HEK293 (cell line): Measurements from ENCODE around the gene TTC39C.

Source experiments
- AEBP2 ChIP-seq: fragments of 450-650 bp; formaldehyde crosslinking; IDR thresholded peaks from 2 replicates; pipeline ENCODE4 v1.5.1; 2016; ENCODE audit warnings: missing biosample characterization, missing genetic modification characterization, borderline replicate concordance
- BCL11A ChIP-seq: fragments of 450-650 bp; formaldehyde crosslinking; IDR thresholded peaks from 2 replicates; pipeline ENCODE4 v1.5.1; 2016; ENCODE audit warnings: low read depth, missing biosample characterization, missing genetic modification characterization
- BCL11B ChIP-seq: fragments of 450-650 bp; formaldehyde crosslinking; IDR thresholded peaks from 2 replicates; pipeline ENCODE4 v1.5.1; 2016; ENCODE audit warnings: low read depth, missing biosample characterization, missing genetic modification characterization
- HIC1 ChIP-seq: fragments of 450-650 bp; formaldehyde crosslinking; IDR thresholded peaks from 2 replicates; pipeline ENCODE4 v1.5.1; 2016; ENCODE audit warnings: missing biosample characterization, missing genetic modification characterization
- KLF17 ChIP-seq: fragments of 450-650 bp; formaldehyde crosslinking; IDR thresholded peaks from 2 replicates; pipeline ENCODE4 v1.5.1; 2016; ENCODE audit warnings: missing biosample characterization, missing genetic modification characterization
- PRDM2 ChIP-seq: fragments of 450-650 bp; formaldehyde crosslinking; IDR thresholded peaks from 2 replicates; pipeline ENCODE4 v1.5.1; 2016; ENCODE audit warnings: missing biosample characterization, missing genetic modification characterization, borderline replicate concordance
- SP7 ChIP-seq: fragments of 450-650 bp; formaldehyde crosslinking; IDR thresholded peaks from 2 replicates; pipeline ENCODE4 v1.5.1; 2016; ENCODE audit warnings: missing biosample characterization, missing genetic modification characterization
- ZBTB26 ChIP-seq: fragments of 450-650 bp; formaldehyde crosslinking; optimal IDR thresholded peaks from 2 replicates; pipeline ENCODE3; 2016; ENCODE audit warnings: missing biosample characterization, mild to moderate bottlenecking, missing genetic modification characterization
- ZBTB6 ChIP-seq: fragments of 450-650 bp; formaldehyde crosslinking; IDR thresholded peaks from 2 replicates; pipeline ENCODE4 v1.5.1; 2017; ENCODE audit warnings: missing biosample characterization, missing genetic modification characterization
- ZEB2 ChIP-seq: fragments of 450-650 bp; formaldehyde crosslinking; IDR thresholded peaks from 2 replicates; pipeline ENCODE4 v1.5.1; 2016; ENCODE audit warnings: missing biosample characterization, missing genetic modification characterization
- ZFP37 ChIP-seq: fragments of 450-650 bp; formaldehyde crosslinking; IDR thresholded peaks from 2 replicates; pipeline ENCODE4 v1.5.1; 2016; ENCODE audit warnings: missing biosample characterization, missing genetic modification characterization
- ZNF18 ChIP-seq: fragments of 450-650 bp; formaldehyde crosslinking; IDR thresholded peaks from 2 replicates; pipeline ENCODE4 v1.5.1; 2016; ENCODE audit warnings: missing biosample characterization, missing genetic modification characterization
- ZNF19 ChIP-seq: fragments of 450-650 bp; formaldehyde crosslinking; IDR thresholded peaks from 2 replicates; pipeline ENCODE4; 2016; ENCODE audit warnings: missing biosample characterization, missing genetic modification characterization, low read depth
- ZNF391 ChIP-seq: fragments of 450-650 bp; formaldehyde crosslinking; IDR thresholded peaks from 2 replicates; pipeline ENCODE4 v1.5.1; 2016; ENCODE audit warnings: low read depth, missing biosample characterization, missing genetic modification characterization, borderline replicate concordance
- ZNF580 ChIP-seq: fragments of 450-650 bp; formaldehyde crosslinking; IDR thresholded peaks from 2 replicates; pipeline ENCODE4 v1.5.1; 2016; ENCODE audit warnings: missing biosample characterization, missing genetic modification characterization
- ZNF654 ChIP-seq: fragments of 450-650 bp; formaldehyde crosslinking; IDR thresholded peaks from 2 replicates; pipeline ENCODE4 v1.5.1; 2016; ENCODE audit warnings: low read depth, missing biosample characterization, missing genetic modification characterization
- ZNF704 ChIP-seq: fragments of 450-650 bp; formaldehyde crosslinking; IDR thresholded peaks from 2 replicates; pipeline ENCODE4 v1.5.1; 2016; ENCODE audit warnings: missing biosample characterization, missing genetic modification characterization
- ZNF843 ChIP-seq: fragments of 450-650 bp; formaldehyde crosslinking; IDR thresholded peaks from 2 replicates; pipeline ENCODE4 v1.5.1; 2016; ENCODE audit warnings: missing biosample characterization, missing genetic modification characterization
- ZSCAN23 ChIP-seq: fragments of 450-650 bp; formaldehyde crosslinking; IDR thresholded peaks from 2 replicates; pipeline ENCODE4 v1.5.1; 2016; ENCODE audit warnings: missing biosample characterization, missing genetic modification characterization
- ZSCAN4 ChIP-seq: fragments of 450-650 bp; formaldehyde crosslinking; IDR thresholded peaks from 2 replicates; pipeline ENCODE4 v1.5.1; 2017; ENCODE audit warnings: missing biosample characterization, missing genetic modification characterization

The TTC39C gene

GRCh38 chr18:24014986-24015638 lies 558 bp downstream of the TTC39C start (continued):
- TF ChIP-seq ZBTB26 (peak; percentile 97), AEBP2 (no peak), ZNF843 (tag by site-specific recombination) (peak; percentile 31; the same call in 1 of the 2 replicates), ZEB2 (tag by site-specific recombination) (peak; percentile 85), KLF17 (0 out of 2 replicates have a peak, but pooled peaks have one; percentile 33), ZSCAN23 (no peak), ZBTB6 (tag by site-specific recombination) (no peak), ZSCAN4 (no peak), ZNF18 (tag by site-specific recombination) (no peak), ZNF580 (no peak), HIC1 (tag by site-specific recombination) (no peak), ZNF704 (tag by site-specific recombination) (no peak), PRDM2 (tag by site-specific recombination) (0 out of 2 replicates have a peak, but pooled peaks have one; percentile 80), ZNF19 (tag by site-specific recombination) (no peak), ZFP37 (tag by site-specific recombination) (peak; percentile 62; the same call in 1 of the 2 replicates), SP7 (no peak), ZNF654 (tag by site-specific recombination) (no peak), BCL11A (tag by site-specific recombination) (no peak), ZNF391 (tag by site-specific recombination) (no peak), BCL11B (tag by site-specific recombination) (0 out of 2 replicates have a peak, but pooled peaks have one; percentile 52)
